Measurements from ENCODE around the gene CORO2B.

DNA sequence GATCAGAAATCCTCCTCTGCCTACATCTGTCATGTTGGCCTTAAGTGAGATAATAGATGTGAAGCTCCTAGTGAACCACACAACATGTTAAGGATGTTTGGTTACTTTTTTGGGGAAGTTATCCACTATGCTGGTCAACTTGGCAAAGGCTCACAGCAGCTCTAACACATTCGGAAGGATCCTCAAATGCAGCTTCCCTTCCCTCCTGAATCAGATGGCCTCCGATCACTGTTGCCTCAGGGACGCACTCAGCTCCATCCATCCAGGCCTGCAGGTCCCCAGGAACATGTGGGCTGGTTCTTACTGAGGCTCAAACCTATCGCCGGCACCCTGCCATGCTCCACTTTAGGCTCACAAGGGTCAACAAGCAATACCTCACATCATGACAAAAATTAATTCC, 67.9 kb downstream of the CORO2B start:
- TF ChIP-seq ZNF274 (IDR thresholded peaks at IDR 0.05; ENCODE audit: low read depth, low read length) (no peak), SUZ12 (IDR thresholded peaks at IDR 0.05; ENCODE audit: extremely low read depth, insufficient read depth, insufficient read length) (no peak)

Measured in NT2/D1 (cell line).